NCI-H2171 (cell line): ENCODE measurements around the gene SIRT4.
A peak's percentile ranks its signal among the peaks of the same experiment; 100 is the strongest.

Source experiments
- DNase-seq: peaks from one replicate; lab custom pipeline; 2025; lab: John Stamatoyannopoulos, UW

The SIRT4 gene

GRCh38 chr12:120278137-120279069 is 23.7 kb upstream of the SIRT4 start:
- DNase-seq: no peak

DNA sequence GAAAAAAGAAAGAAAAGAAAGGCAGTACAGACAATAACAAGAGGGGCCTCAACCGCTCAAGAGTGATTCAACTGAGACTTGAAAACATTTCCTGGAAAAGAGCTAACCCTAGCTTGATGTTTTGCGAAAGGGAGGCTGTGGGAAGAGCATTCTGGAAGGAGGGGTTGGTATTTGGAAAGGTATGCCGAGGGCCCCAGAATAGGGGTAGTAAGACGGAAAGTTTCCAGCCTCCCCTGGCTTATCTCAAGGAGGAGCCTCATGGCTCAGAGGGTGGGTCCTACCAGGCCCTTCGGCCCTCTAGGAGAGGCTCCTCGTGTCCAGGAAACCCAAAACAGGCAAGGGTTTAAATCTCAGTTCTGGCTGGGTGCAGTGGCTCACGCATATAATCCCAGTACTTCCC is 18.8 kb upstream of the SIRT4 start:
- no peak for DNase-seq

DNA sequence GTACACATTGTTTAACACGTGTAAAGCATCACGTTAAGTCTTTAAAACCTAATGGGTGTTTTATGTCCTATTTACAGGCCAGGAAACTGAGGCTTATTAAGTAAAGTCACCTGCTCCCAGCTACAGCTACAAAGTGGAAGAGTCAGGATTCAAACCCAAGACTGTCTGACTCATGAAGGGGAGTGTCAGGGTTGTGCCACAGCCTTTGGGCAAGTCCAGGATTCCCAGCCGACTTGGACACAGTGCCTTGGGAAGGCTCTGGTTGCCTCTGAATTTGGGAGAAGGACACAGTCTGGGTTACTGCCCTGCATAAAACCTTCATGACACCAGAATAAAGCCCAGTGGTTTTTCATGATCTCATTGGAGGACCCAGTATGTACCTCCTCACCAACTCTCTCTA is 17.7 kb upstream of the SIRT4 start:
- no peak for DNase-seq

GRCh38 chr12:120286768-120287490 is 15.2 kb upstream of the SIRT4 start:
- DNase-seq: no peak

DNA sequence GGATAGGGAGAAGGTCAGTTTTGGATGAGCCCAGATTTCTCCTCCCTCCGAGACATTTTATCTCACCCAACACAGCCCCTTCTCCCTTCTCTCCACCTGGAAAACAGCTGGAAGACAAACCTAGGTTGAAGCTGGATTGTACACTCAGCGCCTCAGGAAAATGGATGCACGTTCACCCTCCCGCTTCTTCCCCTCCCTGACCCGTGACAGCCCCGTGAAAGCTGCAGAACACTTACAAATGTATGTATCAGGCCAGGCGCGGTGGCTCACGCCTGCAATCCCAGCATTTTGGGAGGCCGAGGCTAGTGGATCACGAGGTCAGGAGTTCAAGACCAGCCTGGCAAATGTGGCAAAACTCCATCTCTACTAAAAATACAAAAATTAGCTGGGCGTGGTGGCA is 14.6 kb upstream of the SIRT4 start:
- no peak for DNase-seq

GRCh38 chr12:120290609-120291305 is 11.4 kb upstream of the SIRT4 start:
- no peak for DNase-seq

GRCh38 chr12:120292411-120292660 is 9.8 kb upstream of the SIRT4 start:
- no peak for DNase-seq

DNA sequence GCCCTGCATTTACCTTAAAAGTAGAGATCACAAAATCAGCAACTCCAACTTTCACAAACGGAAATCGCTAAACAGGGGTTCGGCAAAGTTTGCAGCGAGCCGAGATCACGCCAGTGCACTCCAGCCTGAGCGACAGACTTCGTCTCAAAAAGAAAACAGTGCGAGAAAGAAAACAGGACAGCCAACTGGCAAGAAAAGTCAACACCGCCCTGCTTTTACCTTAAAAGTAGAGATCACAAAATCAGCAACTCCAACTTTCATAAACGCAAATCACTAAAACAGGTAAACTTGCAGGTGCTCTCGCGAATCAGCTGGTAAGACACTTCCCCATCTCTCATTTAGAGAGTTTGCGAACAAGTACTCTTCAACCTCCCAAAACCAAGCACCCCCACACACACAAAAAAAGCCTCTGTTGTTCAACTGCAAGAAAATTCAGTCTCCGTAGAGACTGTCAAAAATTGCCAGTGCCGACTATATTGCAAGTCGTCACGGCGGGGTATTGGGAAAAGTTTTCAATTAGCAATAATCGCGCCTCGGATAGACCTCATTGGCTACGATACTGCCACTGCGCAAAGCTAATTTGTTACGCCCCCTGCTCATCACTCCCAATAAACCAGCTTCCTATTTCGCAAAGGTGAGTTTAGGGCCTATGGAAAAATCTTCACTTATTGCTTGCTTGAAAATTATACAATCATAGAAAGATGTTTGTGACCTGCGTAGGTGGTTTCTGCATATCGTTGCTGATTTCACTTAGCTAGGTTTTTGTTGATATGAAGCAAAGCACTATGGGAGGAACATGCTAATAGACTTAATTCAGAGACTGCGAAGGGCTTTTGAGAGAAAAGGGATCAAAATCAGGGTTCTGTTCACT is 9.2 kb upstream of the SIRT4 start, which contains the start of gene RNU4-1:
Gene RNU4-1 (minus strand): TSS at position 577 of the 871 bp plus-strand sequence.
- DNase-seq: peak; percentile 90

- DNase-seq: no peak
Observed at GRCh38 chr12:120314220-120314619, 12.1 kb downstream of the SIRT4 start.

- no peak for DNase-seq
Observed at GRCh38 chr12:120316798-120317223, 14.7 kb downstream of the SIRT4 start.

GRCh38 chr12:120317224-120318105 is 15.3 kb downstream of the SIRT4 start:
- DNase-seq: peak; percentile 99

GRCh38 chr12:120321382-120322202 is 19.5 kb downstream of the SIRT4 start:
- DNase-seq: no peak

- no peak for DNase-seq
Observed at GRCh38 chr12:120323772-120324171, 21.7 kb downstream of the SIRT4 start.

DNA sequence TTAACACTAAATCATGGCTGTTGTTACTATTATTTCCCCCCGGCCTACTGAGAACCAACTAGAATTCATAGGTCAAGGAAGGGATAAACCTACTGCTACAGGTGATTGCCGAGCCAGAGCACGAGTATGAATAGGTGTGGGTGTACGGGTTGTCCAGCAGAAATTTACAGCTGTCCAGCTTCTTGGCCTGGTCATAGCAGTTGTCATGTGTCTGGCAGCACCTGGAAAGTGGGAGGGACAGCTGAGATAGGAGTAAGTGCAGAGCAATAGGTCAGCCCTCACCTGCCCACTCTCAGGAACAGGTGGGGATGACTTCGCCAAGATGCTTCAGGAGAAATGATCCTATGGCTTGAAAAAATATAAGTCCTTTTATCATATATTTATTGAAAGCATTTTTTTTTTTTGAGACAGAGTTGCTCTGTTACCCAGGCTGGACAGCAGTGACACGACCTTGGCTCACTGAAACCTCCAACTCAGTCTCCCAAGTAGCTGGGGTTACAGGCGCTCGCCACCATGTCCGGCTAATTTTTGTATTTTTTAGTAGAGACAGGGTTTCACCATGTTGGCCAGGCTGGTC is 22.8 kb downstream of the SIRT4 start:
- DNase-seq: no peak

- DNase-seq: no peak
Observed at GRCh38 chr12:120327593-120327992, 25.5 kb downstream of the SIRT4 start, which contains the start of gene PLA2G1B. TSS of gene PLA2G1B (minus strand) at chr12:120327779. CDS start at chr12:120327753, 26 bp downstream.

- no peak for DNase-seq
Observed at GRCh38 chr12:120328228-120328627, 26.1 kb downstream of the SIRT4 start.

- DNase-seq: no peak
Observed at GRCh38 chr12:120331390-120331789, 29.3 kb downstream of the SIRT4 start.

DNA sequence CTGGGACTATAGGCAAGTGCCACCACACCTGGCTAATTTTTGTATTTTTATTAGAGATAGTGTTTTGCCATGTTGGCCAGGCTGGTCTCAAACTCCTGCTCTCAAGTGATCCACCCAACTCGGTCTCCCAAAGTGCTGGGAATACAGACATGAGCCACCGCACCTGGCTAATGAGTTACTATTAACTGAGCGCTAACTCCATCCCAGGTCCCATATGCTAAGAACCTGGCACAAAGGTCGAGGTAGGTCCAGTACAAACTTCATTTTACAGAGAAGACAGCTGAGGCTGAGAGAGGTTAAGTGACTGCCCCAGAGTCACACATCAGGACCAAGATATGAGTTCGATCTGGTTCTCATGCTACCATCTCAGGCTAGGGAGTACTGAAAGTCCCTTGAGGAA is 29.9 kb downstream of the SIRT4 start:
- DNase-seq: no peak

DNA sequence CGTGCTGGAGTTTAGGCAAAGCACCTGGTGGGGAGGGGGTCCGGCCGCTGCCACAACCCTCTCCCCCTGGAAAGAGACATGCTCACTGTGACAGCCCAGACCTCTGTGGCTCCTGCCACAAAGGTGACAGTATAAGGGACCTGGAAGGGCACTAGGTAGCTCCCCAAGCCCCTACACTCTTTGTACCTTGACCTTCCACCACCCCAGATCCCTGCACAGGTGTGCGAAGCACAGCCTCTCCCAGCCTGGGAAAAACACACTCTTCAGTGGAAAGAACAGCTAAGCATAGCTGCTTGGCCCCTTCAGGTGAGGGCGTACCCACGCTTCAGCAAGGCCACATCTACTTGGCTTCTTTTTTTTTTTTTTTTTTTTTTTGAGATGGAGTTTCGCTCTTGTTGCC is 30.4 kb downstream of the SIRT4 start:
- DNase-seq: no peak
